HepG2 (cell line): ENCODE results near the gene MPIG6B.

Experiments used
- CBFB ChIP-seq: sonication (generic); formaldehyde crosslinking; IDR thresholded peaks from 2 replicates; pipeline ENCODE4 v1.4.0; 2020; ENCODE audit warnings: missing genetic modification reagents
- SALL1 ChIP-seq: sonication (generic); formaldehyde crosslinking; IDR thresholded peaks from 2 replicates; pipeline ENCODE4 v1.8.0; 2022; ENCODE audit warnings: mild to moderate bottlenecking, missing genetic modification reagents
- SP1 ChIP-seq, 2 experiments: fragments of 450-650 bp in 1 of 2; sonication (generic) in 1 of 2; formaldehyde crosslinking in 1 of 2; IDR thresholded peaks; 2 replicates each; pipeline versions ENCODE4 v1.4.0 to v1.6.1; 2016 to 2020; ENCODE audit warnings: missing genetic modification reagents in 1 of 2
- ZNF747 ChIP-seq: sonication (generic); formaldehyde crosslinking; IDR thresholded peaks from 2 replicates; pipeline ENCODE4 v1.8.1; 2023; ENCODE audit warnings: missing genetic modification reagents, mild to moderate bottlenecking, borderline replicate concordance

DNA sequence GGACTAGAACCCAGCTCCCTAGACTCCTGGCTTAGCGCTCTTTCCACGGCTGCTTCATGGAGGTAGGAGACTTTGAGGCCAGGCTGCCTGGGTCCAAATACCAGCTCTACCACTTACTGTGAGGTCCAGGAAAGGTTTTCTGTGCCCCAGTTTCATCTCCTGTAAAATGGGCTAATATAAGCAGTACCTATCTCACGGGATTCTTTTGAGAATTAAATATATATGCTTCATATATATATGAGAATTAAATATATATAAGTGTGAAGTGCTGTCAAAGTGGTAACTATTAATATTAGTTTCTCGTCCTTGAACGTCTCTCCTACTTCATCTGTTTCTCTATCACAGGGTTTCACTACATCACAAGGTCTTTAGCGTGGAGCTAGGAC is 32.1 kb upstream of the MPIG6B start:
- TF ChIP-seq SALL1, result no peak
- no peak for TF ChIP-seq CBFB (CRISPR knock-in tag)
- no peak for TF ChIP-seq SP1 (IDR thresholded peaks at IDR 0.05)
- TF ChIP-seq SP1 (CRISPR knock-in tag; IDR thresholded peaks at IDR 0.05), result no peak
- TF ChIP-seq ZNF747 (CRISPR knock-in tag), result no peak
